ENCODE measurements around the gene MYO1H.

Gene MYO1H

DNA sequence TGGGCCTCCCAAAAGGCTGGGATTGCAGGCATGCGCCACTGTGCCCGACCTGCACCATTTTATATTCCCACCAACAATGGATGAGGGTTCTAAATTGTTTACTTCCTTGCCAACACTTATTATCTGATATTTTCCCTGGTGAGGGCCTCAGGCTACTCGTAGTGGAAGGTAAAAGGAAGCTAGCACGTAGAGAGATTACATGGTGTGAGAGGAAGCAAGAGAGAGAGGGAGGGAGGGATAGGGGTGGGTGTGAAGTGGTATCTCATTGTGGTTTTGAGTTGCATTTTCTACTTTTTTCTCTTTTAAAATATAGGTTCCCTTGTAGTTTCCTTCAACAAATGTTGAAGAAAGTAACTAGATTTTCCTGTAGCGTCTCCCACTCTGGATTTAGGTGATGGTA, 30.9 kb downstream of the MYO1H start:
- H3K9me3 ChIP-seq (ENCODE audit: control insufficient read depth in 5 of 5, low read length in 5 of 5): peaks cover 0 to 2% (median 0%) of the 10 kb centered on the region in 5 donors
- H3K4me1 ChIP-seq (ENCODE audit: control insufficient read depth in 5 of 5, insufficient read depth in 5 of 5, low read length in 5 of 5): no peaks in the 10 kb centered on the region
- H3K4me3 ChIP-seq (ENCODE audit: low read depth in 1 of 5, low read length in 5 of 5): no peak overlapping the region
- no peak overlapping the region for H3K27ac ChIP-seq (ENCODE audit: low read depth, low read length)
- H3K27me3 ChIP-seq (ENCODE audit: control insufficient read depth in 5 of 5, insufficient read depth in 4 of 5, low read length in 5 of 5): no peaks in the 10 kb centered on the region
- no peaks in the 10 kb centered on the region for H3K36me3 ChIP-seq (ENCODE audit: control insufficient read depth in 5 of 5, insufficient read depth in 5 of 5, low read length in 5 of 5)
- no peak overlapping the region for H3K9ac ChIP-seq (ENCODE audit: low read length in 5 of 5)

DNA sequence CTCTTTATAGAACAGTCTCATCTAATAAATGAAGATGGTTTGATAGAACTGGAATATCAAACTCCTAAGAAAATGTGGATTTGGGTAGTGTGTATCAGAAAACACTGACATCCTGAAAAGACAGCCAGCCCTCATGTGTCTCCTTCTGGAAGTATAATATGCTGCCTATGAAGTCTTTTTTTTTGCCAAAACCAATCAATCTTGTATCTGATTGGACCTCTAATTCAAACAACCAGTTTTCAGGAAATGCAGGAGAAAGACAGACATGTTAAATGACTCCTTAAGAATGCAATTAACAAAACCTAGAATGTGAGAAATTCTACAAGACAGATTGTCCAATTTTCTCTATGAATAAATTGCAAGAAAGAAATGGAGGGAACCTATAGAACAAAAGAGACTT, 34.3 kb downstream of the MYO1H start:
- Histone ChIP-seq H3K9me3 (ENCODE audit: control insufficient read depth in 5 of 5, low read length in 5 of 5) (peaks cover 0 to 2% (median 0%) of the 10 kb centered on the region in 5 donors), H3K27me3 (ENCODE audit: control insufficient read depth in 5 of 5, insufficient read depth in 4 of 5, low read length in 5 of 5) (no peaks in the 10 kb centered on the region), H3K4me3 (ENCODE audit: low read depth in 1 of 5, low read length in 5 of 5) (no peak overlapping the region), H3K4me1 (ENCODE audit: control insufficient read depth in 5 of 5, insufficient read depth in 5 of 5, low read length in 5 of 5) (peaks cover 0 to 6% (median 3%) of the 10 kb centered on the region in 5 donors), H3K9ac (ENCODE audit: low read length in 5 of 5) (no peak overlapping the region), H3K27ac (ENCODE audit: low read depth, low read length) (no peak overlapping the region), H3K36me3 (ENCODE audit: control insufficient read depth in 5 of 5, insufficient read depth in 5 of 5, low read length in 5 of 5) (no peaks in the 10 kb centered on the region)

- no peaks in the 10 kb centered on the region for H3K36me3 ChIP-seq (ENCODE audit: control insufficient read depth in 5 of 5, insufficient read depth in 5 of 5, low read length in 5 of 5)
- no peak overlapping the region for H3K9ac ChIP-seq (ENCODE audit: low read length in 5 of 5)
- H3K4me1 ChIP-seq (ENCODE audit: control insufficient read depth in 5 of 5, insufficient read depth in 5 of 5, low read length in 5 of 5): peaks cover 0 to 6% (median 3%) of the 10 kb centered on the region in 5 donors
- H3K27ac ChIP-seq (ENCODE audit: low read depth, low read length): no peak overlapping the region
- H3K9me3 ChIP-seq (ENCODE audit: control insufficient read depth in 5 of 5, low read length in 5 of 5): peaks cover 0 to 5% (median 4%) of the 10 kb centered on the region in 5 donors
- H3K27me3 ChIP-seq (ENCODE audit: control insufficient read depth in 5 of 5, insufficient read depth in 4 of 5, low read length in 5 of 5): no peaks in the 10 kb centered on the region
- H3K4me3 ChIP-seq (ENCODE audit: low read depth in 1 of 5, low read length in 5 of 5): no peak overlapping the region
Observed at GRCh38 chr12:109383240-109383639, 35.5 kb downstream of the MYO1H start.

GRCh38 chr12:109385339-109386058, 37.8 kb downstream of the MYO1H start:
- peaks cover 0 to 11% (median 3%) of the 10 kb centered on the region in 5 donors for H3K4me1 ChIP-seq (ENCODE audit: control insufficient read depth in 5 of 5, insufficient read depth in 5 of 5, low read length in 5 of 5)
- H3K27me3 ChIP-seq (ENCODE audit: control insufficient read depth in 5 of 5, insufficient read depth in 4 of 5, low read length in 5 of 5): no peaks in the 10 kb centered on the region
- H3K9me3 ChIP-seq (ENCODE audit: control insufficient read depth in 5 of 5, low read length in 5 of 5): peaks cover 0 to 8% (median 5%) of the 10 kb centered on the region in 5 donors
- H3K27ac ChIP-seq (ENCODE audit: low read depth, low read length): no peak overlapping the region
- peak overlapping the region in 1 of 5 donors; percentile 31 for H3K4me3 ChIP-seq (ENCODE audit: low read depth in 1 of 5, low read length in 5 of 5)
- no peaks in the 10 kb centered on the region for H3K36me3 ChIP-seq (ENCODE audit: control insufficient read depth in 5 of 5, insufficient read depth in 5 of 5, low read length in 5 of 5)
- H3K9ac ChIP-seq (ENCODE audit: low read length in 5 of 5): no peak overlapping the region

- peaks cover 0 to 8% (median 5%) of the 10 kb centered on the region in 5 donors for H3K9me3 ChIP-seq (ENCODE audit: control insufficient read depth in 5 of 5, low read length in 5 of 5)
- H3K27ac ChIP-seq (ENCODE audit: low read depth, low read length): no peak overlapping the region
- H3K9ac ChIP-seq (ENCODE audit: low read length in 5 of 5): no peak overlapping the region
- H3K36me3 ChIP-seq (ENCODE audit: control insufficient read depth in 5 of 5, insufficient read depth in 5 of 5, low read length in 5 of 5): no peaks in the 10 kb centered on the region
- no peaks in the 10 kb centered on the region for H3K27me3 ChIP-seq (ENCODE audit: control insufficient read depth in 5 of 5, insufficient read depth in 4 of 5, low read length in 5 of 5)
- peaks cover 0 to 11% (median 3%) of the 10 kb centered on the region in 5 donors for H3K4me1 ChIP-seq (ENCODE audit: control insufficient read depth in 5 of 5, insufficient read depth in 5 of 5, low read length in 5 of 5)
- H3K4me3 ChIP-seq (ENCODE audit: low read depth in 1 of 5, low read length in 5 of 5): no peak overlapping the region
Observed at GRCh38 chr12:109386059-109386433, 38.3 kb downstream of the MYO1H start.

DNA sequence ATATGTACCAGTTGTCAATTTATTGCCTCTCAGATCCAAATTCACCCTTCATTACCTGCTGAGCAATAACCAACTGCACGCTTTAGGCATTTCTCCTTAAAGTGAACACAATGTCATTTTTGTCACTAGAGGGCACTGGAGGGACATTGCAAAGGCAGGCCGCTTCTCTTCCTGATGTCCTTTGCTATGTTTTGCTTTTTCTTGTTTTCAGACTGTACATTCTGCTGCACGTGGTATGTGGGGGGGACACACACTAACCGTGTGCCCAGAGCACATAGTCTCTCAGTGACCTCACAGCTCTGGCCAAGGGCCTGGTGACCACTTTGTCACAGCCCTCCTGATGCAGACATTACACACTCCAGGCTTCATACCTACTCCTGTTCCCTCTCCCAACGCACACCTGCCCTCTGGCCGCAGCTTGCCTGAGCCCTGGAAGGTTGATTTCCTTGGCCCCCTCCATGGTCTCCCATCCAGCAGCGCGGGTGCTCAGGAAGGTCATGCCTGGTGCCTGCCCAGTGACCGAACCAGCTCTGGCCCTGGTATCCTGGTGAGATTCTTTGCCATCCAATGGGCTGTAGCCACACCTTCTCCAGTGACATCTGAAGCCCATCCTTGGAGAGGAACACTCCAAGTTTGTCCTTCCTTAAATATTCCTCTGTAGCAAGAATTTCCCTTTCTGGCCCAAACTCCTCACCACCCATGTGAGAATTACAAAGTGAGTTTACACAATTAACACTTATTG, 39.9 kb downstream of the MYO1H start:
- peaks cover 0 to 8% (median 5%) of the 10 kb centered on the region in 5 donors for H3K9me3 ChIP-seq (ENCODE audit: control insufficient read depth in 5 of 5, low read length in 5 of 5)
- H3K9ac ChIP-seq (ENCODE audit: low read length in 5 of 5): no peak overlapping the region
- no peak overlapping the region for H3K4me3 ChIP-seq (ENCODE audit: low read depth in 1 of 5, low read length in 5 of 5)
- no peaks in the 10 kb centered on the region for H3K36me3 ChIP-seq (ENCODE audit: control insufficient read depth in 5 of 5, insufficient read depth in 5 of 5, low read length in 5 of 5)
- peaks cover 0 to 11% (median 3%) of the 10 kb centered on the region in 5 donors for H3K4me1 ChIP-seq (ENCODE audit: control insufficient read depth in 5 of 5, insufficient read depth in 5 of 5, low read length in 5 of 5)
- peaks cover 0 to 2% (median 0%) of the 10 kb centered on the region in 5 donors for H3K27me3 ChIP-seq (ENCODE audit: control insufficient read depth in 5 of 5, insufficient read depth in 4 of 5, low read length in 5 of 5)
- no peak overlapping the region for H3K27ac ChIP-seq (ENCODE audit: low read depth, low read length)

GRCh38 chr12:109388167-109388563, 40.5 kb downstream of the MYO1H start:
- Histone ChIP-seq H3K9ac (ENCODE audit: low read length in 5 of 5) (no peak overlapping the region), H3K27ac (ENCODE audit: low read depth, low read length) (no peak overlapping the region), H3K9me3 (ENCODE audit: control insufficient read depth in 5 of 5, low read length in 5 of 5) (peaks cover 0 to 8% (median 5%) of the 10 kb centered on the region in 5 donors), H3K27me3 (ENCODE audit: control insufficient read depth in 5 of 5, insufficient read depth in 4 of 5, low read length in 5 of 5) (peaks cover 0 to 2% (median 0%) of the 10 kb centered on the region in 5 donors), H3K36me3 (ENCODE audit: control insufficient read depth in 5 of 5, insufficient read depth in 5 of 5, low read length in 5 of 5) (no peaks in the 10 kb centered on the region), H3K4me3 (ENCODE audit: low read depth in 1 of 5, low read length in 5 of 5) (no peak overlapping the region), H3K4me1 (ENCODE audit: control insufficient read depth in 5 of 5, insufficient read depth in 5 of 5, low read length in 5 of 5) (peaks cover 0 to 11% (median 3%) of the 10 kb centered on the region in 5 donors)

GRCh38 chr12:109389146-109389545, 41.4 kb downstream of the MYO1H start:
- Histone ChIP-seq H3K9me3 (ENCODE audit: control insufficient read depth in 5 of 5, low read length in 5 of 5) (peaks cover 0 to 8% (median 3%) of the 10 kb centered on the region in 5 donors), H3K9ac (ENCODE audit: low read length in 5 of 5) (no peak overlapping the region), H3K4me3 (ENCODE audit: low read depth in 1 of 5, low read length in 5 of 5) (no peak overlapping the region), H3K36me3 (ENCODE audit: control insufficient read depth in 5 of 5, insufficient read depth in 5 of 5, low read length in 5 of 5) (no peaks in the 10 kb centered on the region), H3K27ac (ENCODE audit: low read depth, low read length) (no peak overlapping the region), H3K27me3 (ENCODE audit: control insufficient read depth in 5 of 5, insufficient read depth in 4 of 5, low read length in 5 of 5) (peaks cover 0 to 2% (median 0%) of the 10 kb centered on the region in 5 donors), H3K4me1 (ENCODE audit: control insufficient read depth in 5 of 5, insufficient read depth in 5 of 5, low read length in 5 of 5) (peaks cover 0 to 11% (median 3%) of the 10 kb centered on the region in 5 donors)

DNA sequence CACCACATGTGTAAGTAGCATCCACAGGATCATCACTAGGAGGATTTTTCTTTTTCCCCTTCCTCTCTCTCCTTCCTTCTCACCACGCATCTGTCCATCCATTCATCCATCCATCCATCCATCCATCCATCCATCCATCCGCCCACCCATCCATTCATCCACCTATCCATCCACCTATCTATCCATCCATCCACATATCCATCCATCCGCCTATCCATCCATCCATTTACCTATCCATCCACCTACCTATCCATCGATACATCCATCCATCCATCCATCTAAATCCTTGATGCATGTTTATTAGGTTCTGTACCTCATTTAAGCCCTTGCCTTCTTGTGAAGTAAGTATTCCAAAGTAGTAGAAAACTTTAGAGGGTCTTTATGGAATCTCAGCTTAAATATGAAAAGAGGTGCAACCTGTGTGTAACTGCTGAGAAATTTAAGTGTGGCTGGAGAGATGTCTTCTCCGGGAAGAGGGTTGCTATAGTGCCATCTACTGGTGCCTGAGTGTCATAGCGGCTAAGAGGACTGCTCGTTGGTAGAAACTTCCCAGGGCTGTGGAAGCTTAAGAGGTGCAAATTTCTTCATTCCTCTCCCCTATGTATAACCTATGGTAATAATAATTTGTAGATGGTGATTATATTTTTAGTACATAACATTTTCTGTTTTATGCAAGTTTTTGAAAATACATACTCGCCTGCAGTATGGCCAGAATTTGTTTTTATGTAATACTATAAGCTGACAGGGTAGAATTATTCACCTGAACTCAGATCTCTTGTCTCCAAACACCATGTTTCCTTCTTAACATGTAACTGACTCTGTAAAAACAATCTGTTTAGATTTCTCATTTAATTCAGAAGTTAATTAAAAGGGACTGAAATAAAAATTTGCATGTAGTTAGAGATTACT, 46.0 kb downstream of the MYO1H start:
- H3K27ac ChIP-seq (ENCODE audit: low read depth, low read length): no peak overlapping the region
- H3K4me3 ChIP-seq (ENCODE audit: low read depth in 1 of 5, low read length in 5 of 5): no peak overlapping the region
- H3K27me3 ChIP-seq (ENCODE audit: control insufficient read depth in 5 of 5, insufficient read depth in 4 of 5, low read length in 5 of 5): peaks cover 0 to 2% (median 0%) of the 10 kb centered on the region in 5 donors
- peaks cover 0 to 4% (median 0%) of the 10 kb centered on the region in 5 donors for H3K9me3 ChIP-seq (ENCODE audit: control insufficient read depth in 5 of 5, low read length in 5 of 5)
- H3K4me1 ChIP-seq (ENCODE audit: control insufficient read depth in 5 of 5, insufficient read depth in 5 of 5, low read length in 5 of 5): peaks cover 0 to 5% (median 0%) of the 10 kb centered on the region in 5 donors
- no peak overlapping the region for H3K9ac ChIP-seq (ENCODE audit: low read length in 5 of 5)
- H3K36me3 ChIP-seq (ENCODE audit: control insufficient read depth in 5 of 5, insufficient read depth in 5 of 5, low read length in 5 of 5): no peaks in the 10 kb centered on the region
